ENCODE measurements around the gene ADAMTSL2.

Gene ADAMTSL2

DNA sequence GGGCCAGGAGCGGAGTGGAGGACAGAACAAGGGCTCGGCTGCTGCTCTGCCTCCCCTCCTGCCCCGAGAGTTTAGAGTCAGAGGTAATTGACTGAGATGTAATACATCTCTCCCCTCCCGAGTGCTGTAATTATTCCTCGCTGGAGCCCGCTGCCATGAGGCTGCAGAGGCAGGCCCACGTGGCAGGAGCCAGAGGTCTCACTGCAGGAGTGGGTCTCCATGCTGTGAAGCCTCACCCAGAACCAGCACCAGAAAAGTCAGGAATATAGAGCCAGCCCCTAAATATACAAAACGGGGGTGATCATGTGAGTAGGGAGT, 72.2 kb downstream of the ADAMTSL2 start:
- no peak for DNase-seq (ENCODE audit: low spot score)

DNA sequence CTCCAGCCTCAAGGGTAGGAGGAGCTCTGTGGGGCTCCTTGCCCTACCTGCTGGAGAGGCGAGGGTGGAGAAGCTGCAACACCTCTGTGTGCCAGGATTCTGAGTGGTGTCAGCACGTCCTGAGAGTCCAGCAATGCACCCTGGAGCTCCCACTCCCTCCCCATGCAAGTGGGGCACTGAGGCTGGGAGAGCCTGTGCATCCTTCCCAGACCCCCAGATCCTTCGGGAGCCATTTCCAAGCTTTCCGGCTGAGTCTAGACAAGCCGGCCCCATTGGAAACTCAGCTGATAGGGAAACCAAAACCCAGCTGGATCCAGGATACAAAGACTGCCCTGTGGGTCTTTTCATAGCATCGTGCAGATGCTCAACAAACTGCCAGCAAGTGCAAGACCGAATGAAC, 72.9 kb downstream of the ADAMTSL2 start:
- no peak for DNase-seq (ENCODE audit: low spot score)

DNA sequence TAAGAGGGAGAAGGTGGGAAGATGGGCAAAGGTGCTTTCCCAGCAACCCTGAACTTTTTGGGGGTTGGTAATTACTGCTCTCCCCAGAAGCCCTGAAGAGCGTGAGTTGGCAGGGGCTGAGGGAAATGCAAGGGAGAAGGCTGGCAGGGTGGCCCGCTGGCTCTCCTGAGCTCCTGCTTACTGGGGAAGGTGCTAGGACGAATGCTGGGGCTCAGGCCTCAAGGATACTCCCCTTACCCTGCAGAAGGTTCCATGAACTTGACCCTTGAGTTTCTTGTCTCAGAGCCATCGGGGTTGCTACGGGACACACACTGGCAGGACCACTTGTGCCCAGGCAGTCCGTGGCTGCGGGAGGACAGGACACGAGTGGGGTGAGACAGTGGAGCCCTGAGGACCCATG, 73.5 kb downstream of the ADAMTSL2 start:
- DNase-seq (ENCODE audit: low spot score): no peak

DNA sequence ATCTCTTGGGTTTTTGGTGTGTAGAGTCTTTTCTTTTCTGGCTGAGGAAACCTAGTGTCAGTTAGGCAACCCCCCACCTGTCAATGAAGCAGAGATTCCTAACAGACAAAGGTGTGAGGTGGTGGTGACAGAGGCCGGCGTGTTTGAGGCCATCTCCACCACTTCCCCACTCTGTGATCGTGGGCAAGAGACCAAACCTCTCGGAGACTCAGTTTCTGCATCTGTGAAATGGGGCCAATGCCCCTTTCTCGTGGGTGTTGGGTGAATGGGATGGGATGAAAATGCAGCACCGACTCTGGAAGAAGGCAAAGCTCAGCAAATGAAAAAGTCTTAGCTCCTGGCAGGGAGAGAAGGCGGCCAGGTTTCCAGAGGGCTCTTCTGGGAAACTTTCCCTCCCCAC, 73.9 kb downstream of the ADAMTSL2 start:
- no peak for DNase-seq (ENCODE audit: low spot score)

DNA sequence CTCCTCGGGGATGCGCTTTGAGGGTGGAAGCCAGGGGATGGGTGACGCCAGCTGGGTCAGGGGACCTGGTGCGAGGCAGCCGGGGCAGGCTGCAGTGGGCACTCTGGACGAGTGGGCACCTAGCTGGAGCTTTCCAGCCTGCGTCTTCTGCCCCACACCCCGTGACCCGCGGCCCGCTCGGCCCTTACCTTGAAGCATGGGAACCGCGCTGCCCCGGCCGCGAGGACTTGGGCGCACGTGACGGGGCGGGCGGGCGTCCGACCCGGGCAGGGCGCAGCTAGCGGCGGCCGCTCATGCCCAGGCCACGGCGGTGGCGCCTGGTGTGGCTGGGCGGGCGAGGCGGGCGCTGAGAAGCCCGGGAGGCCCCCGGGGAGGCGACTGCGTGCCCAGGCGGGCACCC, 74.4 kb downstream of the ADAMTSL2 start:
- DNase-seq (ENCODE audit: low spot score): no peak

DNA sequence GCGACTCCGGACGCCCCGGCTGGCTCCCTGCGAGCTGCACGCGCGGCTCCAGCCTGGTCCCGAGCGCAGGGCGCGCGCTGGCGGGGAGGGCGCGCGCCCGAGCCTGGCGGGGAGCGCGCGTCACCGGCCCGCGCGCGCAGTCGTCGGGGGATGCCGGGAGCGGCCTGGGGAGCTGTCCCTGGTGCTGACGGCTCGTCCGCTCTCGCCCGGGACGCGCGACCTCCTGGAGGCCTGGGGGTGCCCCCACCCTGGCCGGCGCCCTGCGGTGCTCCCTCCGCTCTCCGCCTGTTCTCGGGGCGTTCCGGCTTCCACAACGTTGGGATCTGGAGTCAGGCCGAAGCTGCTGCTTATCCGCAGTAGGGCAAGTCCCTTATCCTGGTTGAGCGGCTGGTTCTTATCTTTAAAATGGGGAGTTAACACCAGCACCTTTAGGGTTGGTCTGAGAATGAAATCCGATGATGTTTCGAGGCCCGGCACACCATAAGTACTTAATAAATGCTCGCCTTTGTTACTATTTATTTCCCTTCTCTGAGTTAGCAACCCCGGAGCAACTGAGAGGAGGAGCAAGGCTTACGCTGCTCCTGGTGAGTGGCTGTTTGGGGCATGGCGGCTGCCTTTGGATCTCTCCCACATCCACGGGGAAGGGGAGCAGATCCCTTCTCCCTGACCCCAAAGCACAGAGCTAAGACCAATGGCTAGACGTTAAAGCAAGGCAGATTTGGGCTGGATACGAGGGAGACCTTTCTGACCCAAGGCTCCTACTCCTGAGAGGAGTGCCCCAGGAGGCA, 75.0 kb downstream of the ADAMTSL2 start, which contains the start of gene FAM163B:
FAM163B (minus strand) TSS at position 79 of the 788 bp plus-strand sequence. CDS start 29,166 bp downstream, outside the sequence.
- peak; percentile 86 for DNase-seq (ENCODE audit: low spot score)

DNA sequence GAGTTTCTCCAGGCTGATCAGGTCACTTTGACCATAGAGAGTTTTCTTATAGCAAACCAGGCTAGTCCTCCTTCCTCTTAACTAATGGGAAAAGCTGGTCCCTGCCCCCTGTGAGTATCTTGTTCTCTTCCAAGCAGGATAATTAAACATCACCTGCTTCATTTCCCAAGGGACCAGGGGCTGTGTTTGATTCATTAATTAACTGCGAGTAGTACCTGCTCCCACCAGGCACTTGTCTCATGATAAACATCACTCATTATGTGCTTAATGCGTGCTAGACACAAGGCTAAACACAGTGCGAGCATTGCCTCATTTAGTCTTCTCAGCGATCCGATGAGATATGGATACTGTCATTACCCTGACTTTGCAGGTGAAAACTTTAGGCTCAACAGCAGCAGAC, 76.3 kb downstream of the ADAMTSL2 start:
- no peak for DNase-seq (ENCODE audit: low spot score)

DNA sequence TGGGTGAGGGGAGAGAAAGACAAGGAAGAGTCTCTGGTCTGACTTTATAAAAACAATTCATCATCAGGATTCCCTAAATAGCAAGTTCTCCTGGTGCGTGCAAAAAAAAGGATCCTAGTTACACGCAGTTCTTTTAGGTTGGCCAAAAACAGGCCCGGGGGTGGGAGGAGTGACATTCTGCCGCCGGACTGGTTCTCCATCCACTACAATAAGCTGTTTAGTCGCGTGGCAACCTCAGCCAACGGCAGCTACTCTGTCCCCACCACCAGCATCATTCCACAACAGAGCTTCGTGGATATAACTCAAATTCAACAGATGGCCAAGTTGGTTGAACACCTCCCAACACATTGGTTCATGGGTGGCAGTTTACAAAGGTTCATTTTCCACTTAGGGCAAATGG, 77.5 kb downstream of the ADAMTSL2 start:
- no peak for DNase-seq (ENCODE audit: low spot score)

DNA sequence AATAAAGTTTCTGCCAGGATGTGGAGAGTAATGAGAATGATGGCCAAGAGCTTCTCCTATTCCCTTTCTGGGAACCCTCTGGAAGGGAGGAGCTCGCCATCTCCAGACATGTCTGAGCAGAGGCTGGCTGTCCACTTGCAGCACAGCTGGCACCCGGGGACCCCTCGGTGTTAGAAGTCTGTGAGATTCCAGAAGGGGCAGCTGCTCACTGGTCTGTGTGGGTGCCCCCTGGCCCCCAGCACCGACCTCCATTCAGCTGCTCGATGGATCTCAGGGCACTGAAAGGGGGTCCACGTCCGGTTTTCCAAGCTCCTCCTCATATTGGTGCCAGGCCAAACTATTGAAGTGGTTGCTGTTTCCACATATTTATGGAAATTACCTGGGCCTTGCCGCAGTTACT, 78.3 kb downstream of the ADAMTSL2 start:
- DNase-seq (ENCODE audit: low spot score): no peak

DNA sequence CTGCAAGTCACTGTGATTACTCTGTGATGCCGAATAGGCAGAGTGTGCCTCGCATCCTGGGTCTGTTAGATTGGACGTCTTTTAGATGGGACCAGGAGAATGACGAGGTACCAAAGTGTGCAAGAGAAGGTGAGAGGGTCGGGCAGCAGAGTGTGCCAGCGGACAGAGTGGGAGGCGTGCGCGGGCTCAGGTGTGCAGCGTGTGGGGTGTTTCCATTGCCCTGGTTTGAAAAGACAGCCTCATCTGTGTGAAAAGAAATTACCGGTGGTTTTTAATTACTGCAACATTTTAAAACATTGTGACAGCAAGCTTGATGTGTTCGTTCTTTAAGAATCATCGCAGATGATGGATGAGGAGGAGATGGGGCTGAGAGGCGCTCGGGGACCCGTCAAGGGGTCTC, 78.9 kb downstream of the ADAMTSL2 start:
- DNase-seq (ENCODE audit: low spot score): no peak

DNA sequence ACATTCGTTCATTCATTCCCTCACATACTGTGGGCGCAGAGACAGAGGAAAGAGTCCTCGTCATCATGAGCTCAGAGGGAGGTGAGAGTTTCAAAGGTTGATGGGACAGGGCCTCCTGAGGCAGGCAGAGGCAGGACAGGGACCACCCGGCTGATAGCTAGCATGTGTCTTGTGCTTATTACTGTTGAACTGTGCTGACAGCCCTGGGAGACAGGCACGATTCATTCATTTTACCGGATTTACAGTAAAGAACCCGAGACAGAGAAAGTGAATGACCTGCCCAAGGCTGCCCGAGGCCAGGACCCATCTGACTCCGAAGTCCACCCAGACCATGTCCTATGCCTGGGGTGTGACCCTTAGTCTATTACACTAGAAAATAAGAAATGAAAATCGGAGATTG, 79.6 kb downstream of the ADAMTSL2 start:
- DNase-seq (ENCODE audit: low spot score): no peak

DNA sequence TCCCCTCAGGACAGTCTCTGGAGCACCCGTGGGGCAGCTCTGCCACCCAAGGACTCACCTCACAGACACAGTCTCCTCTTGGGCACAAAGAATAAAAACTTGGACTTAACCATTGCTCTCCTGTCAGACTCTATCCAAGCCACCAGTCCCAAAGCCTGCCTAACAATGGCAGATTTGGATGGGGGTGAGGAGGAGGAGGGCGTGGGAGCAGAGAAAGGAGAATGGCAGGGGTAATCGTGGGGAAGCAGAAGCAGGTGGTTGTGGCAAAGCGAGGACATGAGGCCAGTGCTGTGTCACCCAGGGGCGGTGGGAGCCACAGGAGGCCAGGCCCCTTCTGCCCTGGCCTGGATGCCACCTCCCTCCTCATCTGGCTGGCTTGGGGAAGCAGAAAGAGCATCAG, 80.2 kb downstream of the ADAMTSL2 start:
- no peak for DNase-seq (ENCODE audit: low spot score)

DNA sequence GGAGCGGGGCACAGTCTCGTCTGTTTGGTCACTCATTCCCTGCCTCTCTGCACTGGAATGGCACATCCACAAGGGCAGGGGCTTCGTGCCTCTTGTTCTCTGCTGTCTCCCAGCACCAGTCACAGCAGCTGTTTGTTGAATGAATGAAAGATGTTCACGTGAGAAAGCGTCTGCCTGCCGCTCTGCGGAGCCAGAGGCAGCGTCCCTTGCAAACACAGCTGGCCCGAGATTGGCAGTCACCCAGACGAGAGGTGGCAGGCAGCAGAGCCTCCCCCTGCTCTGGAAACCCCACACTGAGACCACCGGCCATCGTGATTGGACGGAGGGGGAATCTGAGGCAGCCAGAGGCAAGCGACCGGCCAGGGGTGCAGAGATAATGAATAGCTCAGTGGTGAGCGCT, 80.7 kb downstream of the ADAMTSL2 start:
- no peak for DNase-seq (ENCODE audit: low spot score)

DNA sequence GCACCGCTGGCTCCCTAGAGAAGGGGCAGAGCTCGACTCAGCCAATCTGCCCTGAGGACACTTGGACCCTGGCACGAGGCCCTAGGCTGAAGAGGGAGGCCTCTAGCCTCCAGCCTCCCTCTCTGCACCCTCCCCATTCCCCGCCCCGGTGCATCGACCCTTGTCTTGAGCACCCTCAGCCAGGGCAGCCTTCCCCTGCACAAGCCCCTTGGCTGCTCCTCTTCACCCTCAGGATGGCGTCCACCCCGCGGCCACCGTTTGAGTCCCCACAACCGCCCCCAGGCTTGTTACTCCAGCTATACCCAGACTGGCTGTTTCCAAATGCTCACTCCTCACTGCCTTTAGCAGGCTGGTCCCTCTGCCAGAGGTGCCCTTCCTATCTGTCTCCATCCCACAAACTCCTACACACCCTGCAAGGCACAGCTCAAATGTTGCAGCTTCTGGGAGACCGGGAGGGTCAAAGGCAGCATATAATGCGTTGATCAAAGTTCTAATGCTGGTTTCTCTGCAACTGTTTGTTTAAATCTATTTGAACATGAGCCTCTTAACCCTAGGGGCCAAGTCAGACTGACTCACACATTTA, 81.2 kb downstream of the ADAMTSL2 start:
- DNase-seq (ENCODE audit: low spot score): no peak

DNA sequence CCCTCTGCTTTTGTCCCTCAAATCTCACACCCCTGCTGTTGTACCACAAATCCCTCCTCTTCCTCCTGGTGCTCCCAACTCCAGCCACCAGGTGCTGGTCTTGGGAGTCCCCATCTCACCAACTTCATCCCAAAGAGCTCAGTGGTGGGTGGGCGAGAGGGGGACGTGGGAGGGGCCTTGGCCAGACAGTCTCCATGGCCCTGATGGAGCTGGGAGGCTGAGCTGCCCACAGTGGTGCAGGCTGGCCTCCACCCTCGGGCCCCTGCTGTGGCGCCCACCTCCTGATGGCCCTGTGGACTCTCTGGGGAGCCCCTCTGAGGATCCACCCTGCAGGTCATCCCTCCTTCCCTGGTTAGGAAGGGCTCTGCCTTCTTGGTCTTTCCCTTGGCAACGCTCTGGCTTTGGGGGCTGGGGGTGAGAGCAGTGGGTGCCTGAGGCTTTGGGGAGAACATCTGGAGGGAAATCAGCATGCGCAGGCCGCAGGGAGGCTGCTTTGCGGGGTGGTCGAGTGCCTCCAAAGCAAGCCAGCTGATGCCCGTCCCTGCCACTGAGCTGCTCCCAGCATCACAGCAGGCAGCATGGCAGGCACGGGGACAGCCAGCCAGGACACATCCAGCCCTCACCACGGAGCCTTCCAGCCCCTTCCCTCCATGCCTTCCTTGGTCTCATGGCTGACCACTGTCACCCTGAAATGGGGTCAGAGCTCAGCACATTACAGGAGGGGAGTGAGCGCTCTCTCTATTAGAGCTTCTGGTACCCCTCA, 82.3 kb downstream of the ADAMTSL2 start:
- no peak for DNase-seq (ENCODE audit: low spot score)

DNA sequence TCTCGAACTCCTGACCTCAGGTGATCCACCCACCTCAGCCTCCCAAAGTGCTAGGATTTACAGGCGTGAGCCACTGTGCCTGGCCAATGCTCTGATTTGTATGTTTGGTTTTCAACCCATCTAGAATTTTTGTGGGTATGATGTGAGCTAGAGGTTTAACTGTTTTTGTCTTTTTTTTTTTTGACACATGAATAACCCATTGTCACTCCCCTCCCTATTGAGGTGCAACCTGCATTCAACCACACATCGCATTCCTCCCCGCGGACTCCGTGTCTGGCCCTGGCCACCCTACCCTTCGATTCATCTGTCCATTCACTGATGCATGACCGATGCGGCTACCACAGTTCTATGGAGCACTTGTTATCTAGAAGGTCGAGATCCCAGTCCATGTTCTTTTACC, 84.2 kb downstream of the ADAMTSL2 start:
- DNase-seq (ENCODE audit: low spot score): no peak

DNA sequence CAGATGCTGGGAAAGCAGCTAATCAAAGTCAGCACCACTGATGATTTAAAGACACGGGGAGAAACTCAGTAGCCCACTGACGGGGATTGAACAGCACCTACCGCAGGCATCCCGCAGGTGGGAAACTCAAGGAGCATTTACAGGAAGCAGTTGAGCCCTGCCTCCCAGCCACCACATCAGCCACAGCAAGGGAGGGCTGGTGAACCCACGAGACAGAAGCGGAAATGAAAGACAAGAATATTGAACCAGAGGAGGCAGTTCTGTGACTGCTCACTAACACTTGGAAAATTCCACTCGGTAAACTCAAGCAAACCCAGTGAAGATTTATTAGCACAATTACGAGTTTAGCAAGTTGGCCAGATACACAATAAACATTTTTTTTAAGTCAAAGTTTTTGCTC, 85.3 kb downstream of the ADAMTSL2 start:
- DNase-seq (ENCODE audit: low spot score): no peak

DNA sequence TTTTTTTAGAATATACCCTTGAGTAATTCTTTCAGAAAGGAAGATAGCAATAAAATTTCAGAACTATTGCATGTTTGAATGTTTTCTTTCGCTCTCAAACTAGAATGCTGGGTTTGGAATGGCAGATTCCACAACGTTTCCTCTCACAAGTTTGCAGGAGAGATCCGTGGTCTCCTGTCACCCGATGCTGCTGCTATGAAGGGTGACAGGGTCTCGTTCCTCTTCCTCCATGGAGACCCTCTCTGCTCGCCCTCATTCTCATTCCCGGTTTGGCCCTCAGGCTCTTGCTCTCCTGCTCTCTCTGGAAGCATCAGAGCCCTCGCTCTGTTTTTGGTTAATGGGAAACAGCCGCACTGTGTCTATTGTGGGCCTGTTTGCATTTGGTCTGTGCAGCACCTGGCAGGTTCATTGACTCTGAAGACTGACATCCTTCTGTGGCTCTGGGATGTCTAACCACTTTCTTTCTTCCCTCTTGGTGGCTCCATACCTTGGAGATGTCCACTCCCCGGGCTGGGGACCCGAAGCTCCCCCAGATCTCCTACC, 87.3 kb downstream of the ADAMTSL2 start:
- DNase-seq (ENCODE audit: low spot score): no peak

DNA sequence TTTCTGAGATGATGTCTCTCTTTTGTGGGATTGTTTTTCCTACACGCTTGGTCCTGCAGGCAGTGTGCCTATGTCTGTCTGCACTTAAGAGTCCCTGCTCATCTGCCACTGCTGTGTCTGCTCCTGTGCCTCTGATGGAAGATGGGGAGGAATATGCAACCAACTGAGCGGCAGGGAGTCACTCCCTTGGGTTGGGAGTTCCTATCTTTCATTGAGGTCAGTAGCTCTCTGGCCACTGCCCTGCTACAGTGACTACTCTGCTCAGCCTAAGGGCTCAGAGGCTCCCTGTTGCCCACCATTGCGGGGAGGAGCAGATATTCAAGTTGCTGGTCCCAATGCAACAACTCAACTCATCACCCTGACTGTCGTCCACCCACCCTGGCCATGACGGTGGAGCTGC, 88.1 kb downstream of the ADAMTSL2 start:
- no peak for DNase-seq (ENCODE audit: low spot score)
